HCT116 (cell line): ENCODE data around the gene MYO5C.

ENCODE experiments used
- ELF1 ChIP-seq: IDR thresholded peaks from 2 replicates; pipeline ENCODE4 v1.6.1; 2012; ENCODE audit warnings: low read depth, borderline replicate concordance
- EZH2 ChIP-seq: fragments of 200-600 bp; sonication (generic); IDR thresholded peaks from 2 replicates; pipeline ENCODE4 v1.6.1; 2017; ENCODE audit warnings: antibody characterized with exemption, mixed run types
- EZH2phosphoT487 ChIP-seq: fragments of 200-600 bp; IDR thresholded peaks from 2 replicates; pipeline ENCODE4 v1.6.1; 2018; ENCODE audit warnings: antibody characterized with exemption, borderline replicate concordance
- POLR2A ChIP-seq: IDR thresholded peaks from 2 replicates; pipeline ENCODE4 v1.7.0; 2011; ENCODE audit warnings: borderline replicate concordance; ENCODE audit not compliant: insufficient read depth, insufficient read length; ENCODE audit errors: extremely low read depth
- POLR2AphosphoS5 ChIP-seq: IDR thresholded peaks from 2 replicates; pipeline ENCODE4 v1.6.1; 2011; ENCODE audit warnings: mild to moderate bottlenecking, low read depth, low read length, moderate library complexity
- RAD21 ChIP-seq: IDR thresholded peaks from 2 replicates; pipeline ENCODE4 v1.6.1; 2012; ENCODE audit warnings: low read depth, mild to moderate bottlenecking
- SIN3A ChIP-seq: IDR thresholded peaks from 2 replicates; pipeline ENCODE4 v1.6.1; 2012; ENCODE audit warnings: low read depth
- SP1 ChIP-seq: IDR thresholded peaks from 2 replicates; pipeline ENCODE4 v1.6.1; 2012; ENCODE audit warnings: low read depth
- TCF7L2 ChIP-seq: IDR thresholded peaks from 2 replicates; pipeline ENCODE4 v1.7.0; 2011; ENCODE audit warnings: borderline replicate concordance, inconsistent platforms; ENCODE audit not compliant: insufficient read depth, insufficient read length; ENCODE audit errors: extremely low read depth
- YY1 ChIP-seq: IDR thresholded peaks from 2 replicates; pipeline ENCODE4 v1.6.1; 2011; ENCODE audit warnings: low read length, low read depth, moderate library complexity, mild to moderate bottlenecking; ENCODE audit not compliant: insufficient replicate concordance; ENCODE audit errors: extremely low read depth
- ZFX ChIP-seq: fragments of 450-650 bp; IDR thresholded peaks from 2 replicates; pipeline ENCODE4 v1.6.1; 2017
- ZNF274 ChIP-seq: fragments of 200-500 bp; sonication (Bioruptor generic); IDR thresholded peaks from 2 replicates; pipeline ENCODE4 v1.6.1; 2014; ENCODE audit warnings: mild to moderate bottlenecking, low read depth, low read length, inconsistent platforms
- TF ChIP-seq, protein P1 (sequence below), 3 experiments: fragments of 200-600 bp in 1 of 3; sonication (generic) in 1 of 3; IDR thresholded peaks in 2 of 3; conservative IDR thresholded peaks in 1 of 3; 2 replicates each; pipeline ENCODE4 v1.5.1; 2012 to 2017; ENCODE audit warnings: low read depth in 2 of 3, low read length in 2 of 3, antibody characterized with exemption in 1 of 3, borderline replicate concordance in 1 of 3, control low read depth in 1 of 3, mild to moderate bottlenecking in 1 of 3, mixed read lengths in 1 of 3, mixed run types in 1 of 3, moderate library complexity in 1 of 3; ENCODE audit not compliant: insufficient read depth in 1 of 3
- TF ChIP-seq, protein P2 (sequence below): IDR thresholded peaks from 2 replicates; pipeline ENCODE4 v1.6.1; 2012; ENCODE audit warnings: low read depth

- TF ChIP-seq SIN3A: no peak
- TF ChIP-seq, protein P1, sequence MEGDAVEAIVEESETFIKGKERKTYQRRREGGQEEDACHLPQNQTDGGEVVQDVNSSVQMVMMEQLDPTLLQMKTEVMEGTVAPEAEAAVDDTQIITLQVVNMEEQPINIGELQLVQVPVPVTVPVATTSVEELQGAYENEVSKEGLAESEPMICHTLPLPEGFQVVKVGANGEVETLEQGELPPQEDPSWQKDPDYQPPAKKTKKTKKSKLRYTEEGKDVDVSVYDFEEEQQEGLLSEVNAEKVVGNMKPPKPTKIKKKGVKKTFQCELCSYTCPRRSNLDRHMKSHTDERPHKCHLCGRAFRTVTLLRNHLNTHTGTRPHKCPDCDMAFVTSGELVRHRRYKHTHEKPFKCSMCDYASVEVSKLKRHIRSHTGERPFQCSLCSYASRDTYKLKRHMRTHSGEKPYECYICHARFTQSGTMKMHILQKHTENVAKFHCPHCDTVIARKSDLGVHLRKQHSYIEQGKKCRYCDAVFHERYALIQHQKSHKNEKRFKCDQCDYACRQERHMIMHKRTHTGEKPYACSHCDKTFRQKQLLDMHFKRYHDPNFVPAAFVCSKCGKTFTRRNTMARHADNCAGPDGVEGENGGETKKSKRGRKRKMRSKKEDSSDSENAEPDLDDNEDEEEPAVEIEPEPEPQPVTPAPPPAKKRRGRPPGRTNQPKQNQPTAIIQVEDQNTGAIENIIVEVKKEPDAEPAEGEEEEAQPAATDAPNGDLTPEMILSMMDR (IDR thresholded peaks at IDR 0.05 in 2 of 3, conservative IDR thresholded peaks at IDR 0.05 in 1 of 3; ENCODE audit: borderline replicate concordance in 1 of 3, insufficient read depth in 1 of 3, low read depth in 2 of 3, low read length in 2 of 3): no peak
- TF ChIP-seq EZH2phosphoT487: no peak
- no peak for TF ChIP-seq POLR2AphosphoS5
- no peak for TF ChIP-seq POLR2A
- TF ChIP-seq RAD21: no peak
- no peak for TF ChIP-seq ZNF274
- no peak for TF ChIP-seq YY1
- TF ChIP-seq ZFX: no peak
- TF ChIP-seq, protein P2, sequence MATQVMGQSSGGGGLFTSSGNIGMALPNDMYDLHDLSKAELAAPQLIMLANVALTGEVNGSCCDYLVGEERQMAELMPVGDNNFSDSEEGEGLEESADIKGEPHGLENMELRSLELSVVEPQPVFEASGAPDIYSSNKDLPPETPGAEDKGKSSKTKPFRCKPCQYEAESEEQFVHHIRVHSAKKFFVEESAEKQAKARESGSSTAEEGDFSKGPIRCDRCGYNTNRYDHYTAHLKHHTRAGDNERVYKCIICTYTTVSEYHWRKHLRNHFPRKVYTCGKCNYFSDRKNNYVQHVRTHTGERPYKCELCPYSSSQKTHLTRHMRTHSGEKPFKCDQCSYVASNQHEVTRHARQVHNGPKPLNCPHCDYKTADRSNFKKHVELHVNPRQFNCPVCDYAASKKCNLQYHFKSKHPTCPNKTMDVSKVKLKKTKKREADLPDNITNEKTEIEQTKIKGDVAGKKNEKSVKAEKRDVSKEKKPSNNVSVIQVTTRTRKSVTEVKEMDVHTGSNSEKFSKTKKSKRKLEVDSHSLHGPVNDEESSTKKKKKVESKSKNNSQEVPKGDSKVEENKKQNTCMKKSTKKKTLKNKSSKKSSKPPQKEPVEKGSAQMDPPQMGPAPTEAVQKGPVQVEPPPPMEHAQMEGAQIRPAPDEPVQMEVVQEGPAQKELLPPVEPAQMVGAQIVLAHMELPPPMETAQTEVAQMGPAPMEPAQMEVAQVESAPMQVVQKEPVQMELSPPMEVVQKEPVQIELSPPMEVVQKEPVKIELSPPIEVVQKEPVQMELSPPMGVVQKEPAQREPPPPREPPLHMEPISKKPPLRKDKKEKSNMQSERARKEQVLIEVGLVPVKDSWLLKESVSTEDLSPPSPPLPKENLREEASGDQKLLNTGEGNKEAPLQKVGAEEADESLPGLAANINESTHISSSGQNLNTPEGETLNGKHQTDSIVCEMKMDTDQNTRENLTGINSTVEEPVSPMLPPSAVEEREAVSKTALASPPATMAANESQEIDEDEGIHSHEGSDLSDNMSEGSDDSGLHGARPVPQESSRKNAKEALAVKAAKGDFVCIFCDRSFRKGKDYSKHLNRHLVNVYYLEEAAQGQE: no peak
- TF ChIP-seq TCF7L2: no peak
- no peak for TF ChIP-seq EZH2
- no peak for TF ChIP-seq SP1
- no peak for TF ChIP-seq ELF1
Measured at GRCh38 chr15:52278636-52279367, 16.8 kb downstream of the MYO5C start.
